K562 (cell line): Measurements from ENCODE around the gene RNGTT.

ENCODE experiments used
- ATF7 ChIP-seq: fragments of 450-650 bp; IDR thresholded peaks from 2 replicates; pipeline ENCODE4 v1.7.1; 2014; ENCODE audit warnings: mild to moderate bottlenecking, moderate library complexity
- EP300 ChIP-seq: IDR thresholded peaks from 2 replicates; pipeline ENCODE4 v1.6.1; 2012; ENCODE audit warnings: low read length, improper control_type of control experiment
- HLTF ChIP-seq: fragments of 450-650 bp; IDR thresholded peaks from 2 replicates; pipeline ENCODE4 v1.6.1; 2016
- MIER1 ChIP-seq: fragments of 450-650 bp; IDR thresholded peaks from 2 replicates; pipeline ENCODE4 v1.6.1; 2016; ENCODE audit warnings: antibody characterized with exemption, mild to moderate bottlenecking, low read depth
- NFATC3 ChIP-seq: fragments of 450-650 bp; IDR thresholded peaks from 2 replicates; pipeline ENCODE4 v1.6.1; 2017; ENCODE audit warnings: mild to moderate bottlenecking
- PTBP1 ChIP-seq: fragments of 200-400 bp; formaldehyde crosslinking; IDR thresholded peaks from 2 replicates; pipeline ENCODE4 v1.6.1; 2017; ENCODE audit warnings: low read depth, low read length
- TEAD1 ChIP-seq, 2 experiments: fragments of 450-650 bp in 1 of 2; sonication (generic) in 1 of 2; formaldehyde crosslinking; IDR thresholded peaks; 2 replicates each; pipeline versions ENCODE4 v1.4.0 to v1.8.0; 2020 to 2022; ENCODE audit warnings: mild to moderate bottlenecking in 2 of 2, missing genetic modification reagents in 1 of 2
- ZNF232 ChIP-seq: sonication (generic); formaldehyde crosslinking; IDR thresholded peaks from 2 replicates; pipeline ENCODE4 v1.8.0; 2022; ENCODE audit warnings: mild to moderate bottlenecking, missing genetic modification reagents
- TF ChIP-seq, protein P1 (sequence below): fragments of 250-450 bp; sonication (Bioruptor Pico); IDR thresholded peaks from 2 replicates; pipeline ENCODE4 v1.5.0; 2020; ENCODE audit warnings: mild to moderate bottlenecking, borderline replicate concordance
- TF ChIP-seq, protein P2 (sequence below), 2 experiments: fragments of 450-650 bp in 1 of 2; sonication (generic) in 1 of 2; formaldehyde crosslinking in 1 of 2; IDR thresholded peaks in 1 of 2; conservative IDR thresholded peaks in 1 of 2; 2 replicates each; pipeline versions ENCODE4 v1.6.1 to v1.8.1; 2016 to 2023; ENCODE audit warnings: mild to moderate bottlenecking in 2 of 2, moderate library complexity in 2 of 2, inconsistent platforms in 1 of 2, missing genetic modification reagents in 1 of 2
- TF ChIP-seq, protein P3 (sequence below): sonication (generic); formaldehyde crosslinking; IDR thresholded peaks from 2 replicates; pipeline ENCODE4 v1.8.1; 2023; ENCODE audit warnings: mild to moderate bottlenecking, missing genetic modification reagents
- TF ChIP-seq, protein P4 (sequence below), 2 experiments: IDR thresholded peaks in 1 of 2; conservative IDR thresholded peaks in 1 of 2; 2 replicates each; pipeline ENCODE4 v1.6.1; 2016; ENCODE audit warnings: low read depth in 2 of 2, mild to moderate bottlenecking in 1 of 2, missing compliant biosample characterization in 1 of 2, missing genetic modification characterization in 1 of 2, moderate library complexity in 1 of 2
- TF ChIP-seq, protein P5 (sequence below), 3 experiments: IDR thresholded peaks in 2 of 3; conservative IDR thresholded peaks in 1 of 3; 2 replicates each; pipeline ENCODE4 v1.5.1; 2011 to 2012; ENCODE audit warnings: low read length in 3 of 3, mild to moderate bottlenecking in 3 of 3, control low read depth in 2 of 3, improper control_type of control experiment in 1 of 3, inconsistent platforms in 1 of 3, low read depth in 1 of 3, mixed read lengths in 1 of 3, moderate library complexity in 1 of 3; ENCODE audit not compliant: insufficient read depth in 2 of 3
- TF ChIP-seq, protein P6 (sequence below): fragments of 450-650 bp; IDR thresholded peaks from 2 replicates; pipeline ENCODE4 v1.6.1; 2016; ENCODE audit warnings: borderline replicate concordance

DNA sequence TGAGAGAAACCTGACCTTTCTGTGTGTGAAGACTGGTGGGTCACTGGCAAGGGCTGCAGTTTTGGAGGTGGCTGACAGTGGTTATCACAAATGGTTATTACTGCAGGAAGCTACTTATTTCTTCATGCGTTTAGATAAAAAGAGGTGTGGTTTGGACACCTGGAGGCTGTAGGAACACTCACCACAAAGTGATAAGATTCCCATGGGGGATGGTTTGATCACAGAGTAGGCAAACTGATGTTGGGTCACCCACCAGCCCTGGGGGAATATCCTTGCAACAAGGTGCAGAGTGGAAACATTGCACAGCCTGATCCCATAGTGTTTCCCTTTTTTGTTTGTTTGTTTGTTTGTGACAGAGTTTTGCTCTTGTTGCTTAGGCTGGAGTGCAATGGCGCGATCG, 33.9 kb upstream of the RNGTT start:
- TF ChIP-seq EP300: no peak
- TF ChIP-seq, protein P1, sequence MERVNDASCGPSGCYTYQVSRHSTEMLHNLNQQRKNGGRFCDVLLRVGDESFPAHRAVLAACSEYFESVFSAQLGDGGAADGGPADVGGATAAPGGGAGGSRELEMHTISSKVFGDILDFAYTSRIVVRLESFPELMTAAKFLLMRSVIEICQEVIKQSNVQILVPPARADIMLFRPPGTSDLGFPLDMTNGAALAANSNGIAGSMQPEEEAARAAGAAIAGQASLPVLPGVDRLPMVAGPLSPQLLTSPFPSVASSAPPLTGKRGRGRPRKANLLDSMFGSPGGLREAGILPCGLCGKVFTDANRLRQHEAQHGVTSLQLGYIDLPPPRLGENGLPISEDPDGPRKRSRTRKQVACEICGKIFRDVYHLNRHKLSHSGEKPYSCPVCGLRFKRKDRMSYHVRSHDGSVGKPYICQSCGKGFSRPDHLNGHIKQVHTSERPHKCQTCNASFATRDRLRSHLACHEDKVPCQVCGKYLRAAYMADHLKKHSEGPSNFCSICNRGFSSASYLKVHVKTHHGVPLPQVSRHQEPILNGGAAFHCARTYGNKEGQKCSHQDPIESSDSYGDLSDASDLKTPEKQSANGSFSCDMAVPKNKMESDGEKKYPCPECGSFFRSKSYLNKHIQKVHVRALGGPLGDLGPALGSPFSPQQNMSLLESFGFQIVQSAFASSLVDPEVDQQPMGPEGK (CRISPR knock-in tag): no peak
- no peak for TF ChIP-seq HLTF
- no peak for TF ChIP-seq PTBP1
- no peak for TF ChIP-seq ZNF232 (CRISPR knock-in tag)
- TF ChIP-seq, protein P2, sequence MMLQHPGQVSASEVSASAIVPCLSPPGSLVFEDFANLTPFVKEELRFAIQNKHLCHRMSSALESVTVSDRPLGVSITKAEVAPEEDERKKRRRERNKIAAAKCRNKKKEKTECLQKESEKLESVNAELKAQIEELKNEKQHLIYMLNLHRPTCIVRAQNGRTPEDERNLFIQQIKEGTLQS (IDR thresholded peaks at IDR 0.05): no peak
- TF ChIP-seq, protein P2 (CRISPR knock-in tag; conservative IDR thresholded peaks at IDR 0.05): no peak
- TF ChIP-seq TEAD1 (CRISPR knock-in tag; IDR thresholded peaks at IDR 0.05): no peak
- TF ChIP-seq MIER1: no peak
- TF ChIP-seq, protein P3, sequence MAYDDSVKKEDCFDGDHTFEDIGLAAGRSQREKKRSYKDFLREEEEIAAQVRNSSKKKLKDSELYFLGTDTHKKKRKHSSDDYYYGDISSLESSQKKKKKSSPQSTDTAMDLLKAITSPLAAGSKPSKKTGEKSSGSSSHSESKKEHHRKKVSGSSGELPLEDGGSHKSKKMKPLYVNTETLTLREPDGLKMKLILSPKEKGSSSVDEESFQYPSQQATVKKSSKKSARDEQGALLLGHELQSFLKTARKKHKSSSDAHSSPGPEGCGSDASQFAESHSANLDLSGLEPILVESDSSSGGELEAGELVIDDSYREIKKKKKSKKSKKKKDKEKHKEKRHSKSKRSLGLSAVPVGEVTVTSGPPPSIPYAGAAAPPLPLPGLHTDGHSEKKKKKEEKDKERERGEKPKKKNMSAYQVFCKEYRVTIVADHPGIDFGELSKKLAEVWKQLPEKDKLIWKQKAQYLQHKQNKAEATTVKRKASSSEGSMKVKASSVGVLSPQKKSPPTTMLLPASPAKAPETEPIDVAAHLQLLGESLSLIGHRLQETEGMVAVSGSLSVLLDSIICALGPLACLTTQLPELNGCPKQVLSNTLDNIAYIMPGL (CRISPR knock-in tag): no peak
- TF ChIP-seq, protein P4, sequence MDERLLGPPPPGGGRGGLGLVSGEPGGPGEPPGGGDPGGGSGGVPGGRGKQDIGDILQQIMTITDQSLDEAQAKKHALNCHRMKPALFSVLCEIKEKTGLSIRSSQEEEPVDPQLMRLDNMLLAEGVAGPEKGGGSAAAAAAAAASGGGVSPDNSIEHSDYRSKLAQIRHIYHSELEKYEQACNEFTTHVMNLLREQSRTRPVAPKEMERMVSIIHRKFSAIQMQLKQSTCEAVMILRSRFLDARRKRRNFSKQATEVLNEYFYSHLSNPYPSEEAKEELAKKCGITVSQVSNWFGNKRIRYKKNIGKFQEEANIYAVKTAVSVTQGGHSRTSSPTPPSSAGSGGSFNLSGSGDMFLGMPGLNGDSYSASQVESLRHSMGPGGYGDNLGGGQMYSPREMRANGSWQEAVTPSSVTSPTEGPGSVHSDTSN (CRISPR knock-in tag; IDR thresholded peaks at IDR 0.05; ENCODE audit: low read depth): no peak
- TF ChIP-seq, protein P4 (tag; conservative IDR thresholded peaks at IDR 0.05; ENCODE audit: low read depth): no peak
- TF ChIP-seq, protein P5, sequence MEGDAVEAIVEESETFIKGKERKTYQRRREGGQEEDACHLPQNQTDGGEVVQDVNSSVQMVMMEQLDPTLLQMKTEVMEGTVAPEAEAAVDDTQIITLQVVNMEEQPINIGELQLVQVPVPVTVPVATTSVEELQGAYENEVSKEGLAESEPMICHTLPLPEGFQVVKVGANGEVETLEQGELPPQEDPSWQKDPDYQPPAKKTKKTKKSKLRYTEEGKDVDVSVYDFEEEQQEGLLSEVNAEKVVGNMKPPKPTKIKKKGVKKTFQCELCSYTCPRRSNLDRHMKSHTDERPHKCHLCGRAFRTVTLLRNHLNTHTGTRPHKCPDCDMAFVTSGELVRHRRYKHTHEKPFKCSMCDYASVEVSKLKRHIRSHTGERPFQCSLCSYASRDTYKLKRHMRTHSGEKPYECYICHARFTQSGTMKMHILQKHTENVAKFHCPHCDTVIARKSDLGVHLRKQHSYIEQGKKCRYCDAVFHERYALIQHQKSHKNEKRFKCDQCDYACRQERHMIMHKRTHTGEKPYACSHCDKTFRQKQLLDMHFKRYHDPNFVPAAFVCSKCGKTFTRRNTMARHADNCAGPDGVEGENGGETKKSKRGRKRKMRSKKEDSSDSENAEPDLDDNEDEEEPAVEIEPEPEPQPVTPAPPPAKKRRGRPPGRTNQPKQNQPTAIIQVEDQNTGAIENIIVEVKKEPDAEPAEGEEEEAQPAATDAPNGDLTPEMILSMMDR (IDR thresholded peaks at IDR 0.05 in 2 of 3, conservative IDR thresholded peaks at IDR 0.05 in 1 of 3; ENCODE audit: insufficient read depth in 2 of 3, low read depth in 1 of 3, low read length in 3 of 3): no peak
- TF ChIP-seq, protein P6, sequence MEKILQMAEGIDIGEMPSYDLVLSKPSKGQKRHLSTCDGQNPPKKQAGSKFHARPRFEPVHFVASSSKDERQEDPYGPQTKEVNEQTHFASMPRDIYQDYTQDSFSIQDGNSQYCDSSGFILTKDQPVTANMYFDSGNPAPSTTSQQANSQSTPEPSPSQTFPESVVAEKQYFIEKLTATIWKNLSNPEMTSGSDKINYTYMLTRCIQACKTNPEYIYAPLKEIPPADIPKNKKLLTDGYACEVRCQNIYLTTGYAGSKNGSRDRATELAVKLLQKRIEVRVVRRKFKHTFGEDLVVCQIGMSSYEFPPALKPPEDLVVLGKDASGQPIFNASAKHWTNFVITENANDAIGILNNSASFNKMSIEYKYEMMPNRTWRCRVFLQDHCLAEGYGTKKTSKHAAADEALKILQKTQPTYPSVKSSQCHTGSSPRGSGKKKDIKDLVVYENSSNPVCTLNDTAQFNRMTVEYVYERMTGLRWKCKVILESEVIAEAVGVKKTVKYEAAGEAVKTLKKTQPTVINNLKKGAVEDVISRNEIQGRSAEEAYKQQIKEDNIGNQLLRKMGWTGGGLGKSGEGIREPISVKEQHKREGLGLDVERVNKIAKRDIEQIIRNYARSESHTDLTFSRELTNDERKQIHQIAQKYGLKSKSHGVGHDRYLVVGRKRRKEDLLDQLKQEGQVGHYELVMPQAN: no peak
- no peak for TF ChIP-seq NFATC3
- no peak for TF ChIP-seq ATF7
